ENCODE results near the gene ANGPTL2.

ANGPTL2 gene

GRCh38 chr9:127116957-127117356 is 5.5 kb downstream of the ANGPTL2 start:
- no peaks in the 10 kb centered on the region for H3K36me3 ChIP-seq (ENCODE audit: control insufficient read depth in 1 of 2, insufficient read depth in 2 of 2, low read length in 2 of 2)
- no peak overlapping the region for H2AFZ ChIP-seq (ENCODE audit: insufficient read depth, low read length, poor library complexity)
- no peak overlapping the region for H3K4ac ChIP-seq (ENCODE audit: low read depth, low read length)
- H3K9ac ChIP-seq (ENCODE audit: low read length) = no peak overlapping the region
- no peak for DNase-seq
- no peak overlapping the region for H2BK120ac ChIP-seq (ENCODE audit: insufficient read depth, low read length, poor library complexity)
- WGBS (ENCODE audit: extremely low coverage, insufficient coverage, insufficient read length) = no CpG with 5 or more reads among the region's 2 CpGs
- H3K79me2 ChIP-seq (ENCODE audit: control insufficient read depth, insufficient read depth, low read length, poor library complexity) = no peaks in the 10 kb centered on the region
- no peak overlapping the region for H3K23ac ChIP-seq (ENCODE audit: low read length)
- H3K27me3 ChIP-seq (ENCODE audit: insufficient read depth, low read length) = no peaks in the 10 kb centered on the region
- H4K91ac ChIP-seq (ENCODE audit: low read depth, low read length) = no peak overlapping the region
- H3K4me1 ChIP-seq (ENCODE audit: control insufficient read depth in 1 of 2, insufficient read depth in 2 of 2, low read length in 2 of 2) = peaks cover 3 to 11% of the 10 kb centered on the region in 2 experiments
- no peak overlapping the region for H3K18ac ChIP-seq (ENCODE audit: low read length)
- H3K27ac ChIP-seq (ENCODE audit: low read depth, low read length) = no peak overlapping the region
- H3K4me2 ChIP-seq (ENCODE audit: low read length) = no peak overlapping the region
- no peaks in the 10 kb centered on the region for H3K79me1 ChIP-seq (ENCODE audit: low read length)
- no peak overlapping the region for H2BK12ac ChIP-seq (ENCODE audit: low read length)
- no peak overlapping the region for H2BK5ac ChIP-seq (ENCODE audit: low read depth, low read length, poor library complexity)
- no peaks in the 10 kb centered on the region for H3K9me3 ChIP-seq (ENCODE audit: insufficient read depth, low read depth, low read length)
- H3K14ac ChIP-seq (ENCODE audit: low read length) = no peak overlapping the region
- H4K8ac ChIP-seq (ENCODE audit: low read depth, low read length) = no peak overlapping the region
- H3K4me3 ChIP-seq (ENCODE audit: low read depth, low read length) = no peak overlapping the region
- H4K12ac ChIP-seq (ENCODE audit: low read depth, low read length) = no peak overlapping the region
- H2AK5ac ChIP-seq (ENCODE audit: low read length) = no peak overlapping the region

- no peaks in the 10 kb centered on the region for H3K36me3 ChIP-seq (ENCODE audit: control insufficient read depth in 1 of 2, insufficient read depth in 2 of 2, low read length in 2 of 2)
- no peak overlapping the region for H4K91ac ChIP-seq (ENCODE audit: low read depth, low read length)
- no peak overlapping the region for H3K4ac ChIP-seq (ENCODE audit: low read depth, low read length)
- no peak overlapping the region for H3K23ac ChIP-seq (ENCODE audit: low read length)
- no peak overlapping the region for H3K4me2 ChIP-seq (ENCODE audit: low read length)
- peaks cover 0 to 5% of the 10 kb centered on the region in 2 experiments for H3K4me1 ChIP-seq (ENCODE audit: control insufficient read depth in 1 of 2, insufficient read depth in 2 of 2, low read length in 2 of 2)
- no peak overlapping the region for H2BK5ac ChIP-seq (ENCODE audit: low read depth, low read length, poor library complexity)
- no peak overlapping the region for H2BK120ac ChIP-seq (ENCODE audit: insufficient read depth, low read length, poor library complexity)
- no peak overlapping the region for H3K18ac ChIP-seq (ENCODE audit: low read length)
- H2AK5ac ChIP-seq (ENCODE audit: low read length) = no peak overlapping the region
- no CpG with 5 or more reads among the region's 6 CpGs for WGBS (ENCODE audit: extremely low coverage, insufficient coverage, insufficient read length)
- H3K9ac ChIP-seq (ENCODE audit: low read length) = no peak overlapping the region
- no peaks in the 10 kb centered on the region for H3K79me2 ChIP-seq (ENCODE audit: control insufficient read depth, insufficient read depth, low read length, poor library complexity)
- H3K79me1 ChIP-seq (ENCODE audit: low read length) = no peaks in the 10 kb centered on the region
- H2BK12ac ChIP-seq (ENCODE audit: low read length) = no peak overlapping the region
- no peak for DNase-seq
- H4K12ac ChIP-seq (ENCODE audit: low read depth, low read length) = no peak overlapping the region
- no peaks in the 10 kb centered on the region for H3K27me3 ChIP-seq (ENCODE audit: insufficient read depth, low read length)
- H3K27ac ChIP-seq (ENCODE audit: low read depth, low read length) = no peak overlapping the region
- H3K9me3 ChIP-seq (ENCODE audit: insufficient read depth, low read depth, low read length) = no peaks in the 10 kb centered on the region
- H4K8ac ChIP-seq (ENCODE audit: low read depth, low read length) = no peak overlapping the region
- no peak overlapping the region for H2AFZ ChIP-seq (ENCODE audit: insufficient read depth, low read length, poor library complexity)
- no peak overlapping the region for H3K4me3 ChIP-seq (ENCODE audit: low read depth, low read length)
- no peak overlapping the region for H3K14ac ChIP-seq (ENCODE audit: low read length)
Measured at GRCh38 chr9:127116088-127116726, 6.2 kb downstream of the ANGPTL2 start.

- no peak overlapping the region for H2BK5ac ChIP-seq (ENCODE audit: low read depth, low read length, poor library complexity)
- no peaks in the 10 kb centered on the region for H3K79me2 ChIP-seq (ENCODE audit: control insufficient read depth, insufficient read depth, low read length, poor library complexity)
- no peak overlapping the region for H3K4me2 ChIP-seq (ENCODE audit: low read length)
- H3K14ac ChIP-seq (ENCODE audit: low read length) = no peak overlapping the region
- H3K27ac ChIP-seq (ENCODE audit: low read depth, low read length) = no peak overlapping the region
- H3K4me1 ChIP-seq (ENCODE audit: control insufficient read depth in 1 of 2, insufficient read depth in 2 of 2, low read length in 2 of 2) = peaks cover 0 to 5% of the 10 kb centered on the region in 2 experiments
- H4K91ac ChIP-seq (ENCODE audit: low read depth, low read length) = no peak overlapping the region
- H2AK5ac ChIP-seq (ENCODE audit: low read length) = no peak overlapping the region
- H3K27me3 ChIP-seq (ENCODE audit: insufficient read depth, low read length) = no peaks in the 10 kb centered on the region
- H3K23ac ChIP-seq (ENCODE audit: low read length) = no peak overlapping the region
- H4K12ac ChIP-seq (ENCODE audit: low read depth, low read length) = no peak overlapping the region
- H3K9me3 ChIP-seq (ENCODE audit: insufficient read depth, low read depth, low read length) = no peaks in the 10 kb centered on the region
- no peak overlapping the region for H3K4me3 ChIP-seq (ENCODE audit: low read depth, low read length)
- H2AFZ ChIP-seq (ENCODE audit: insufficient read depth, low read length, poor library complexity) = no peak overlapping the region
- no peak overlapping the region for H3K18ac ChIP-seq (ENCODE audit: low read length)
- no peak for DNase-seq
- H2BK120ac ChIP-seq (ENCODE audit: insufficient read depth, low read length, poor library complexity) = no peak overlapping the region
- H2BK12ac ChIP-seq (ENCODE audit: low read length) = no peak overlapping the region
- no peak overlapping the region for H3K9ac ChIP-seq (ENCODE audit: low read length)
- no peak overlapping the region for H4K8ac ChIP-seq (ENCODE audit: low read depth, low read length)
- H3K4ac ChIP-seq (ENCODE audit: low read depth, low read length) = no peak overlapping the region
- WGBS (ENCODE audit: extremely low coverage, insufficient coverage, insufficient read length) = no CpG with 5 or more reads among the region's 5 CpGs
- H3K36me3 ChIP-seq (ENCODE audit: control insufficient read depth in 1 of 2, insufficient read depth in 2 of 2, low read length in 2 of 2) = no peaks in the 10 kb centered on the region
- H3K79me1 ChIP-seq (ENCODE audit: low read length) = no peaks in the 10 kb centered on the region
Measured at GRCh38 chr9:127114606-127115005, 7.8 kb downstream of the ANGPTL2 start.

GRCh38 chr9:127113191-127113972 is 9.1 kb downstream of the ANGPTL2 start:
- H2AK5ac ChIP-seq (ENCODE audit: low read length) = no peak overlapping the region
- H3K4me3 ChIP-seq (ENCODE audit: low read depth, low read length) = no peak overlapping the region
- H3K4me1 ChIP-seq (ENCODE audit: control insufficient read depth in 1 of 2, insufficient read depth in 2 of 2, low read length in 2 of 2) = peaks cover 0 to 5% of the 10 kb centered on the region in 2 experiments
- H3K9ac ChIP-seq (ENCODE audit: low read length) = no peak overlapping the region
- no peak overlapping the region for H3K14ac ChIP-seq (ENCODE audit: low read length)
- no peak overlapping the region for H3K23ac ChIP-seq (ENCODE audit: low read length)
- no peak overlapping the region for H2BK12ac ChIP-seq (ENCODE audit: low read length)
- no peak overlapping the region for H2AFZ ChIP-seq (ENCODE audit: insufficient read depth, low read length, poor library complexity)
- no peak overlapping the region for H4K91ac ChIP-seq (ENCODE audit: low read depth, low read length)
- H3K27me3 ChIP-seq (ENCODE audit: insufficient read depth, low read length) = no peaks in the 10 kb centered on the region
- no peak overlapping the region for H3K18ac ChIP-seq (ENCODE audit: low read length)
- no peak overlapping the region for H3K4me2 ChIP-seq (ENCODE audit: low read length)
- H3K27ac ChIP-seq (ENCODE audit: low read depth, low read length) = no peak overlapping the region
- H3K79me1 ChIP-seq (ENCODE audit: low read length) = no peaks in the 10 kb centered on the region
- H3K9me3 ChIP-seq (ENCODE audit: insufficient read depth, low read depth, low read length) = no peaks in the 10 kb centered on the region
- no peak overlapping the region for H2BK120ac ChIP-seq (ENCODE audit: insufficient read depth, low read length, poor library complexity)
- H3K36me3 ChIP-seq (ENCODE audit: control insufficient read depth in 1 of 2, insufficient read depth in 2 of 2, low read length in 2 of 2) = no peaks in the 10 kb centered on the region
- H3K4ac ChIP-seq (ENCODE audit: low read depth, low read length) = no peak overlapping the region
- no peak overlapping the region for H4K12ac ChIP-seq (ENCODE audit: low read depth, low read length)
- H4K8ac ChIP-seq (ENCODE audit: low read depth, low read length) = no peak overlapping the region
- no peak overlapping the region for H2BK5ac ChIP-seq (ENCODE audit: low read depth, low read length, poor library complexity)
- WGBS (ENCODE audit: extremely low coverage, insufficient coverage, insufficient read length) = no CpG with 5 or more reads among the region's 10 CpGs
- H3K79me2 ChIP-seq (ENCODE audit: control insufficient read depth, insufficient read depth, low read length, poor library complexity) = no peaks in the 10 kb centered on the region
- no peak for DNase-seq

Data from trophoblast cell (in vitro differentiated cells and primary cell).